HepG2 (cell line): ENCODE measurements around the gene GADD45B. TPM values are rescaled to one million over a fixed set of nuclear protein-coding genes. Genes with fewer than 3 reads are reported as not detected.

Experiments
- ATAC-seq: fragments of 200-7000 bp; cut with Tn5 transposase; 3 replicates; pipeline ENCODE4 v1.9.1; 2020; ENCODE audit warnings: mild to moderate bottlenecking, moderate library complexity
- BruUV-seq: library from RNA; stranded (reverse); fragments of 400-500 nt; replicated peaks from 2 replicates; lab custom pipeline; 2021; lab: Mats Ljungman, UMichigan
- CTCF ChIA-PET: fragments of 300-600 bp; formaldehyde crosslinking; extraction: SDS; loops from one replicate; lab custom pipeline; 2021; ENCODE audit warnings: low total read pairs, inconsistent platforms, low intra/inter-chr PET ratio; lab: Yijun Ruan, JAX
- POLR2A ChIA-PET: fragments of 350-600 bp; sonication (Branson Sonifier 250); formaldehyde crosslinking; loops from one replicate; lab custom pipeline; 2020; ENCODE audit warnings: antibody characterized with exemption, inconsistent platforms; lab: Yijun Ruan, JAX
- DNase-seq: peaks from one replicate; pipeline ENCODE4 v3.0.0-alpha.2; 2015; ENCODE audit warnings: low spot score
- FAIRE-seq: peaks from 3 replicates; lab custom pipeline; 2011; peaks lifted over from hg19 to GRCh38; lab: Jason Lieb, UNC
- H2AFZ ChIP-seq: one replicate; pipeline ENCODE4 v1.6.1; 2011; ENCODE audit warnings: low read length, inconsistent platforms
- H3K27ac ChIP-seq: fragments of 300-600 bp; 3 replicates; pipeline ENCODE4 v1.8.0; 2011; ENCODE audit warnings: mixed run types, mild to moderate bottlenecking, mixed read lengths, low read length, inconsistent platforms; ENCODE audit not compliant: insufficient read depth; ENCODE audit errors: extremely low read length
- H3K27me3 ChIP-seq, 2 experiments: fragments of 200-600 bp in 1 of 2; 2 replicates in 1 of 2; 3 replicates in 1 of 2; pipeline versions ENCODE4 v1.6.0 to v1.8.0; 2011; ENCODE audit warnings: low read length in 2 of 2, mild to moderate bottlenecking in 2 of 2, moderate library complexity in 2 of 2, inconsistent platforms in 1 of 2; ENCODE audit not compliant: insufficient read depth in 2 of 2, control insufficient read depth in 1 of 2
- H3K36me3 ChIP-seq, 2 experiments: fragments of 200-600 bp in 1 of 2; replicated peaks in 1 of 2; 2 replicates in 1 of 2; 3 replicates in 1 of 2; pipeline versions ENCODE4 v1.5.1 to v1.8.0; 2011; ENCODE audit warnings: low read length in 2 of 2, inconsistent platforms in 1 of 2; ENCODE audit not compliant: insufficient read depth in 2 of 2, control insufficient read depth in 1 of 2
- H3K4me1 ChIP-seq: 2 replicates; pipeline ENCODE4 v1.5.1; 2012; ENCODE audit warnings: low read length, inconsistent platforms; ENCODE audit not compliant: insufficient read depth
- H3K4me2 ChIP-seq: 2 replicates; pipeline ENCODE4 v1.6.0; 2011; ENCODE audit warnings: low read depth, low read length, inconsistent platforms
- H3K4me3 ChIP-seq, 3 experiments: fragments of 200-600 bp in 1 of 3; sonication (generic), shearing (Covaris generic) in 1 of 3; replicated peaks in 1 of 3; 2 replicates each; pipeline ENCODE4 v1.5.1; 2011 to 2016; ENCODE audit warnings: low read length in 3 of 3, inconsistent platforms in 2 of 3, low read depth in 2 of 3, mild to moderate bottlenecking in 2 of 3, control low read depth in 1 of 3, mixed read lengths in 1 of 3; ENCODE audit not compliant: insufficient read depth in 1 of 3
- H3K79me2 ChIP-seq: one replicate; pipeline ENCODE4 v1.6.1; 2011; ENCODE audit warnings: low read length, inconsistent platforms; ENCODE audit not compliant: insufficient read depth
- H3K9ac ChIP-seq: 2 replicates; pipeline ENCODE4 v1.6.0; 2011; ENCODE audit warnings: mild to moderate bottlenecking, low read depth, low read length, inconsistent platforms; ENCODE audit not compliant: insufficient read depth
- H3K9me3 ChIP-seq: 2 replicates; pipeline ENCODE4 v1.5.1; 2012; ENCODE audit warnings: mild to moderate bottlenecking, low read length
- H4K20me1 ChIP-seq: 2 replicates; pipeline ENCODE4 v1.6.0; 2011; ENCODE audit warnings: inconsistent platforms, mild to moderate bottlenecking, low read length, moderate library complexity; ENCODE audit not compliant: insufficient read depth
- HOXA7 ChIP-seq: sonication (generic); formaldehyde crosslinking; IDR thresholded peaks from 2 replicates; pipeline ENCODE4 v1.8.1; 2022; ENCODE audit warnings: mild to moderate bottlenecking, missing genetic modification reagents, moderate library complexity
- KDM6A ChIP-seq: IDR thresholded peaks from 2 replicates; pipeline ENCODE4 v1.6.1; 2016; ENCODE audit warnings: low read depth
- MAFG ChIP-seq: sonication (generic); formaldehyde crosslinking; IDR thresholded peaks from 2 replicates; pipeline ENCODE4 v1.5.1; 2020; ENCODE audit warnings: mild to moderate bottlenecking, missing genetic modification reagents
- STAT6 ChIP-seq: sonication (generic); formaldehyde crosslinking; IDR thresholded peaks from 2 replicates; pipeline ENCODE4 v1.4.0; 2020; ENCODE audit warnings: missing genetic modification reagents, mild to moderate bottlenecking, borderline replicate concordance
- ZBTB40 ChIP-seq, 2 experiments: fragments of 450-650 bp in 1 of 2; sonication (generic) in 1 of 2; formaldehyde crosslinking in 1 of 2; IDR thresholded peaks; 2 replicates each; pipeline versions ENCODE4 v1.6.1 to v1.8.0; 2016 to 2022; ENCODE audit warnings: antibody characterized with exemption in 1 of 2, mild to moderate bottlenecking in 1 of 2, missing genetic modification reagents in 1 of 2
- ZNF598 ChIP-seq: sonication (generic); formaldehyde crosslinking; IDR thresholded peaks from 2 replicates; pipeline ENCODE4 v1.5.1; 2020; ENCODE audit warnings: mild to moderate bottlenecking, missing genetic modification reagents, borderline replicate concordance
- ZNF850 ChIP-seq: sonication (generic); formaldehyde crosslinking; conservative IDR thresholded peaks from 2 replicates; pipeline ENCODE4 v1.9.0; 2021; ENCODE audit warnings: mild to moderate bottlenecking, missing genetic modification reagents
- ZSCAN21 ChIP-seq: sonication (generic); formaldehyde crosslinking; IDR thresholded peaks from 2 replicates; pipeline ENCODE4 v1.8.0; 2022; ENCODE audit warnings: mild to moderate bottlenecking, missing genetic modification reagents, moderate library complexity, borderline replicate concordance
- WGBS: methylation state at CpG from one replicate; pipeline ENCODE4 v1.1.6; 2017; ENCODE audit warnings: low lambda C conversion rate; 5-methylcytosine and 5-hydroxymethylcytosine counted together
- in situ Hi-C: cut with HindIII; loops from 2 replicates; pipeline ENCODE4 v1.10.0; 2017; ENCODE audit warnings: low pct_unique_long_range_greater_than_20kb; ENCODE audit not compliant: extremely low pct_ligation_motif_present
- intact Hi-C: fragments of 100-400 bp; cut with micrococcal nuclease; formaldehyde crosslinking; loops from one replicate; pipeline ENCODE4 v1.10.0; 2022; ENCODE audit not compliant: unreplicated experiment
- polyA plus RNA-seq, 8 experiments: library from polyadenylated mRNA; depleted of rRNA in 3 of 8; stranded (reverse) in 7 of 8; unstranded in 1 of 8; fragments of >200 nt; fragmentation: Illumina TruSeq in 4 of 8; extraction: Trizol in 4 of 8; gene quantifications; 2 replicates each; pipeline versions ENCODE4 v1.2.1 to v1.2.3, GENCODE V29; 2011 to 2016; ENCODE audit warnings: low read depth in 4 of 8, missing spikeins in 1 of 8, mixed read lengths in 1 of 8; ENCODE audit not compliant: insufficient read depth in 1 of 8
- total RNA-seq, 5 experiments: library from RNA; depleted of rRNA; stranded (reverse); fragments of >200 nt; fragmentation: Illumina TruSeq; extraction: Trizol; gene quantifications; 2 replicates each; pipeline ENCODE4 v1.2.3, GENCODE V29; 2016; ENCODE audit warnings: low read depth in 1 of 5

GADD45B gene
- total and polyA plus RNA-seq, 2 of the 13 experiments (the other 11 are each of a cell fraction or from before 2014, with no cell fraction given), result 4.6 to 34.1 TPM

- TF ChIP-seq HOXA7 (CRISPR knock-in tag) (no peak), ZSCAN21 (CRISPR knock-in tag) (no peak), STAT6 (CRISPR knock-in tag) (no peak), ZNF850 (CRISPR knock-in tag) (no peak), ZNF598 (CRISPR knock-in tag) (no peak), KDM6A (CRISPR knock-in tag) (no peak), MAFG (no peak), ZBTB40 (IDR thresholded peaks at IDR 0.05) (no peak), ZBTB40 (CRISPR knock-in tag; IDR thresholded peaks at IDR 0.05) (no peak)
- H3K79me2 ChIP-seq, result peaks cover 6% of the 10 kb centered on the region
- CTCF ChIA-PET, result no interaction called here
These were observed 39.5 kb upstream of the GADD45B start for GRCh38 chr19:2436384-2436783.

More at GRCh38 chr19:2436384-2436783, 39.5 kb upstream of the GADD45B start:
- no peaks in the 10 kb centered on the region for H3K4me1 ChIP-seq
- WGBS, result 98% methylated on average over 39 of the region's 39 CpGs
- intact Hi-C loops (no loop called here), in situ Hi-C loops (no loop called here)
- H3K27me3 ChIP-seq, result no peaks in the 10 kb centered on the region
- no peak overlapping the region for H3K4me3 ChIP-seq
- BruUV-seq, result no TSS peak
- ATAC-seq, result no peak
- H3K9ac ChIP-seq, result no peak overlapping the region
- H3K27ac ChIP-seq, result no peak overlapping the region
- POLR2A ChIA-PET, result interaction anchor here (1.2 kb wide), 1 partner anchor 12 kb away, joined by 3 read pairs; no protein-coding TSS in a partner anchor
- H3K4me2 ChIP-seq, result no peak overlapping the region
- no peaks in the 10 kb centered on the region for H3K9me3 ChIP-seq
- no peak overlapping the region for H2AFZ ChIP-seq
- FAIRE-seq, result no peak
- H4K20me1 ChIP-seq, result no peaks in the 10 kb centered on the region
- H3K36me3 ChIP-seq, result peaks cover 29 to 63% of the 10 kb centered on the region in 2 experiments; a peak in 4 of 5 replicates
- no peak for DNase-seq
